ENCODE data around the gene JCAD. TPM values are rescaled to one million over a fixed set of nuclear protein-coding genes. Genes with fewer than 3 reads are reported as not detected.
"Not testable (repeated sequence)": the region's sequence is repeated elsewhere in the genome, so short reads cannot be mapped to it uniquely, and the experiment has no call there.

Gene JCAD
- polyA plus RNA-seq, 3 donors from 2014 or later: 0.03 TPM; not detected in 2

GRCh38 chr10:30017966-30018365 lies 41.4 kb downstream of the JCAD start:
- H3K4me1 Mint-ChIP-seq: peaks cover 0 to 2% of the 10 kb centered on the region in 2 donors
- DNase-seq: no peak
- H3K9me3 Mint-ChIP-seq: no peaks in the 10 kb centered on the region
- H3K36me3 Mint-ChIP-seq: no peaks in the 10 kb centered on the region
- peaks cover 15 to 34% (median 31%) of the 10 kb centered on the region in 3 donors for H3K27me3 Mint-ChIP-seq (ENCODE audit: low read depth in 3 of 3)
- no peak overlapping the region for H3K4me3 Mint-ChIP-seq
- H3K27ac Mint-ChIP-seq: no peak overlapping the region

GRCh38 chr10:30017556-30017955 lies 41.8 kb downstream of the JCAD start:
- DNase-seq: no peak
- Mint-ChIP-seq H3K27ac (no peak overlapping the region), H3K9me3 (no peaks in the 10 kb centered on the region), H3K4me1 (peaks cover 0 to 2% of the 10 kb centered on the region in 2 donors), H3K4me3 (no peak overlapping the region), H3K36me3 (no peaks in the 10 kb centered on the region), H3K27me3 (ENCODE audit: low read depth in 3 of 3) (peaks cover 16 to 34% (median 33%) of the 10 kb centered on the region in 3 donors)

GRCh38 chr10:30014511-30014910 lies 44.9 kb downstream of the JCAD start:
- Mint-ChIP-seq H3K4me3 (no peak overlapping the region), H3K27ac (no peak overlapping the region), H3K9me3 (no peaks in the 10 kb centered on the region), H3K36me3 (no peaks in the 10 kb centered on the region), H3K4me1 (no peaks in the 10 kb centered on the region), H3K27me3 (ENCODE audit: low read depth in 3 of 3) (peaks cover 15 to 26% (median 22%) of the 10 kb centered on the region in 3 donors)
- DNase-seq: no peak

DNA sequence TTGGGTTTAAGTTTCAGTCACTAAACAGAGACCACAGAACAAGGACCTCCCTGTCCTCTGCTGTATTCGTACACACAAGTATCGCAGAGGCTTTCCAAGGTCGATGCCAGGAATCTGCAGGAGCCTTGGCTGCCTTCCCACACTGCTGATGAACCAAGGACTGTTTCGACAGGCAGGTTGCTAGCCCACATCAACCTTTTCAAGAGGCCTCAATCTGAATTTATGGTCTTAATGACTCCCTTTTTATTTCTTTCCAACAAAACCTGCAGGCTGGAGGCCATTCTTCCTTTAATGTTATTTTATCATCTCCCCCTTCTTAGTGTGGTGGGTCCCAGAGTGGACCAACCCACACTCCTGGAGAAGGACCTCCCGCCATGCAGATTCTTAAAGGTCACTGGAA lies 45.6 kb downstream of the JCAD start:
- Mint-ChIP-seq H3K9me3 (no peaks in the 10 kb centered on the region), H3K4me3 (no peak overlapping the region), H3K27ac (no peak overlapping the region), H3K27me3 (ENCODE audit: low read depth in 3 of 3) (peaks cover 11 to 23% (median 18%) of the 10 kb centered on the region in 3 donors), H3K4me1 (no peaks in the 10 kb centered on the region), H3K36me3 (no peaks in the 10 kb centered on the region)
- no peak for DNase-seq

DNA sequence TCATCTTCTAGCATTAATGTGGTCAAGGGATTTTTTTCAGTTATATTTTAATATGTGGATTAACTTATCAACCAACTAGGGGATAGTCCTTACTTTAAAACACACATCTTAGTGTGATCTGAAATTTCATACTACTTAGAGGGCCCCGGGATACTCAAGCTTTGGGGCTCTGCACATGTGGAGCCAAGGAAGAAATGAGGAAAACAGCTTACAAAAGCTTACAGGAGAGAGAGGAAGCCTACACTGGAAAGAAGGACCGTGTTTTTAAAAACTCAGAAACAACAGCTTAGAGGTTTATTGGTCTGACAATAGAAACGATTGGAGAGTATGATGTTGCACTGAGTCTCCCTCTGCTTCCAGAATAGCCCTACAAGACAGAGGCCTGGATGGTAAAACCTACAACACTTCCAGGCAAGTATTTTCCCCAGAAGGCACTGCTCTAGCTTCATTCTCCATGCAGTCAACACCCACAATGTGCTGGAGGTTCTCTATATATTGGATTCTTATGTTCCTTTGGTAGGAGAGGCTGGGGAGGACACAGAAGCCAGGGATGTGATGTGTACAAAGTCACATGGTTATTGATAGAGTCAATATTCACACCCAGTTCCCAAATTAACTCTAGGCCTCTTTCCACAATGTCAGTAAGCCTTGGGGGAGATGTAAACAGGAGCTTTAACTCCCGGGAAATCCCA lies 47.3 kb downstream of the JCAD start:
- peaks cover 6 to 21% (median 7%) of the 10 kb centered on the region in 3 donors for H3K27me3 Mint-ChIP-seq (ENCODE audit: low read depth in 3 of 3)
- no peak for DNase-seq

DNA sequence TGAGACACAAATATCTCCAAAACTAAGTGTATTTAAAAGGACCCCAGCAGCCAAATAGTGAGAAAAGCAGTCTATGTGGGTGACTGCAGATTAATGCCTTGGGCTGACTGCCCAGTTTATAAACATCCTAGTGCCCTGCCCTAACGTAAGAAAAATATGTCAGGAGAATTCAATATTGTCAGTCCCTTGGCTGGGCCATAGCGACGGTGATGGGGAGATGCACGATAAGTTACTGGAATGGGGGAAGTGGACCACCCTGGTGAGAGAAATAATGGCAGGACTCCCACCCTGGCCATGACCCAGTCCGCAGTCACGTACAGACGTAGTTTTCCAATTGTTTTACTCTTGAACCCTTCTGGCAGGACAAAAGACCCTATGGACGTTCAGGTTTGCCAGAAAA lies 48.0 kb downstream of the JCAD start:
- Mint-ChIP-seq H3K4me3 (no peak overlapping the region), H3K9me3 (no peaks in the 10 kb centered on the region), H3K27me3 (ENCODE audit: low read depth in 3 of 3) (peaks cover 6 to 19% (median 7%) of the 10 kb centered on the region in 3 donors), H3K27ac (no peak overlapping the region), H3K4me1 (no peaks in the 10 kb centered on the region), H3K36me3 (no peaks in the 10 kb centered on the region)
- no peak for DNase-seq

More for the DNA sequence above, 47.3 kb downstream of the JCAD start:
- Mint-ChIP-seq H3K27ac (no peak overlapping the region), H3K4me3 (no peak overlapping the region), H3K36me3 (no peaks in the 10 kb centered on the region), H3K4me1 (no peaks in the 10 kb centered on the region), H3K9me3 (no peaks in the 10 kb centered on the region)

DNA sequence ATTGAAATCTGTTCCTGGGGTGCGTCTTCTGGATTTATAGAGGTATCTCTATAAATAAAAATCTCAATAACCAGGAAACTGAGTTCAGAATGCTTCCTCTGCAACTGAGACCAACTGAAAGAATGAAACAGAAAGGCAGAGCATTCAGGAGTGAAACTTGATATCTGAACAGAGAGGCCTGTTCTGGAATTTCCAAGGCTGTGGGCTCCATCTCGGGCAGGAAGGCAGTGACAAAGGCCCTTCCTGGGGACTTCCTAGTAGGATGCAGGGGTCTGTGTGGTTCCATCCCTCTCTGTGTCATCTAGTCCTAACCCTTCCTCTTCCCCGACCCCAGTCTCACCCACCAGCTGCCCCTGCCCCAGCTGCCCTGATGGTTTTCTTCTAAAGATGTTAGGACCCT lies 52.0 kb downstream of the JCAD start:
- Mint-ChIP-seq H3K27ac (no peak overlapping the region), H3K27me3 (ENCODE audit: low read depth in 3 of 3) (peaks cover 5 to 16% (median 8%) of the 10 kb centered on the region in 3 donors)

GRCh38 chr10:30006410-30006809 lies 53.0 kb downstream of the JCAD start:
- H3K9me3 Mint-ChIP-seq: no peaks in the 10 kb centered on the region
- no peaks in the 10 kb centered on the region for H3K36me3 Mint-ChIP-seq
- peaks cover 5 to 16% (median 8%) of the 10 kb centered on the region in 3 donors for H3K27me3 Mint-ChIP-seq (ENCODE audit: low read depth in 3 of 3)
- H3K4me1 Mint-ChIP-seq: peaks cover 2 to 5% of the 10 kb centered on the region in 2 donors
- H3K27ac Mint-ChIP-seq: no peak overlapping the region
- no peak overlapping the region for H3K4me3 Mint-ChIP-seq
- DNase-seq: no peak

More for the DNA sequence above, 52.0 kb downstream of the JCAD start:
- no peak for DNase-seq
- Mint-ChIP-seq H3K36me3 (no peaks in the 10 kb centered on the region), H3K4me1 (peaks cover under 1 to 5% of the 10 kb centered on the region in 2 donors), H3K4me3 (no peak overlapping the region), H3K9me3 (no peaks in the 10 kb centered on the region)

- H3K9me3 Mint-ChIP-seq, H3K27ac Mint-ChIP-seq, H3K4me1 Mint-ChIP-seq, H3K4me3 Mint-ChIP-seq, H3K36me3 Mint-ChIP-seq, DNase-seq: not testable (repeated sequence)
- H3K27me3 Mint-ChIP-seq (ENCODE audit: low read depth in 3 of 3): peaks cover 8 to 15% (median 8%) of the 10 kb centered on the region in 3 donors
These were observed 54.3 kb downstream of the JCAD start for GRCh38 chr10:30005116-30005515.

DNA sequence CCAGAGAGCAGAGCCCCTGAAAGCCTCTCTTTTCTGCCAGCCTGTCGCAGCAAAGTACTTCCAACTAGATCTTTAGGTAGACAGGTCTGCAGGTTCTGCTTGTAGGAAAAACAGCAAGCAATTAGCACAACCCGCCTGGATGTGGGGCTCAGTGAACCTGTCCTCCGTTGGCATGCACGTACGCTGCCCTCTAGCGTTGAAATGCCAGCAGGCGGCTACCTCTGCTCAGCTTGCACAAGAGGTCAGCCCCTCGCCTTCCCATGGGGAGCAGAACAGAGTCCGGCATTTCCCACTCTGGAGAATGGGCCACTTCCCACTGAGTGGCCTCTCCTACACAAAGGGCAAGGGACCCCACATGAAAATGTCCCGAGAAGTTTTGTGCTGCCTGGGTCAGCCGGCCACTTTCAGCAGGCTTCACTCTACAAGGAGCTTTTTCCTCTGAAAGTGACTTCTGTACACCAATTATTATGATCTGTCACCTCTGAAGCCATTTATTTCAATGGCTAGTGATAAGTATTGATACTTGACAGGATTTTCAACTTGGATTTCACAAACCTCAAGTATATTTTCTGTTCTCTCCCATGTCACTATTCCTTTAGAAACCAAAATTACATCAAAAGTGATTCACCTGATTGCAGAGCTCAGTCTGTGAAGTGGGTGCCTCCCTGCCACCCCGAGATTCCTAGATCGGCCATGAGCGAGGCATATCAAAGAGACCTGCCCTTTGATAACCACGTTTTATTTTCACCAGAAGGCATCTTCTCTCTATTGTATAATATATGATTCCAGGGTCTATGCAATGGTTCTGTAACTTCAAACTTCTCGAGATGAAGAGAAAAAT lies 56.7 kb downstream of the JCAD start:
- H3K27me3 Mint-ChIP-seq (ENCODE audit: low read depth in 3 of 3): peaks cover 6 to 15% (median 11%) of the 10 kb centered on the region in 3 donors
- H3K36me3 Mint-ChIP-seq: no peaks in the 10 kb centered on the region
- H3K27ac Mint-ChIP-seq: no peak overlapping the region
- peaks cover 2 to 5% of the 10 kb centered on the region in 2 donors for H3K4me1 Mint-ChIP-seq
- H3K9me3 Mint-ChIP-seq: no peaks in the 10 kb centered on the region
- no peak overlapping the region for H3K4me3 Mint-ChIP-seq
- DNase-seq: peak; percentile 39 to 52 (median 42)

GRCh38 chr10:30000802-30001571 lies 58.4 kb downstream of the JCAD start:
- Mint-ChIP-seq H3K27ac (no peak overlapping the region), H3K4me3 (no peak overlapping the region), H3K4me1 (peaks cover 2 to 5% of the 10 kb centered on the region in 2 donors), H3K36me3 (no peaks in the 10 kb centered on the region), H3K9me3 (no peaks in the 10 kb centered on the region), H3K27me3 (ENCODE audit: low read depth in 3 of 3) (peaks cover 10 to 12% (median 11%) of the 10 kb centered on the region in 3 donors)
- no peak for DNase-seq

GRCh38 chr10:29998142-29998808 lies 61.1 kb downstream of the JCAD start:
- Mint-ChIP-seq H3K4me3 (no peak overlapping the region), H3K27me3 (ENCODE audit: low read depth in 3 of 3) (peaks cover 8 to 14% (median 9%) of the 10 kb centered on the region in 3 donors), H3K4me1 (peaks cover 2 to 5% of the 10 kb centered on the region in 2 donors), H3K27ac (no peak overlapping the region), H3K36me3 (no peaks in the 10 kb centered on the region), H3K9me3 (no peaks in the 10 kb centered on the region)
- DNase-seq: peak; percentile 72 to 76 (median 75)

- Mint-ChIP-seq H3K4me1 (no peaks in the 10 kb centered on the region), H3K4me3 (no peak overlapping the region), H3K27ac (no peak overlapping the region), H3K9me3 (no peaks in the 10 kb centered on the region), H3K36me3 (no peaks in the 10 kb centered on the region), H3K27me3 (ENCODE audit: low read depth in 3 of 3) (peaks cover 6 to 9% (median 6%) of the 10 kb centered on the region in 3 donors)
- DNase-seq: no peak
These were observed 64.6 kb downstream of the JCAD start for GRCh38 chr10:29994811-29995210.

Data from immature natural killer cell (primary cell).